ENCODE data around the gene BTBD9.

GRCh38 chr6:38632490-38632889 is 7.2 kb downstream of the BTBD9 start:
- TF ChIP-seq CTCF (IDR thresholded peaks at IDR 0.05) (no peak), POLR2A (IDR thresholded peaks at IDR 0.05) (no peak)
